Testis (tissue), 3 donors: Measurements from ENCODE around the gene TFF3. TPM values are rescaled to one million over a fixed set of nuclear protein-coding genes. Genes with fewer than 3 reads are reported as not detected.

Source experiments
- DNase-seq: peaks from one replicate; pipeline ENCODE4 v3.0.0-alpha.2; 2019
- H3K27ac ChIP-seq, 2 donors: fragments of 200-600 bp; sonication (generic); one replicate each; pipeline ENCODE4 v1.5.1; 2019
- H3K27me3 ChIP-seq: fragments of 200-600 bp; sonication (generic); one replicate; pipeline ENCODE4 v1.5.1; 2019
- H3K36me3 ChIP-seq: fragments of 200-600 bp; sonication (generic); one replicate; pipeline ENCODE4 v1.5.1; 2017; ENCODE audit warnings: low read depth; ENCODE audit errors: missing control alignments
- H3K4me1 ChIP-seq: fragments of 200-600 bp; sonication (generic); one replicate; pipeline ENCODE4 v1.5.1; 2019
- H3K4me3 ChIP-seq, 2 donors: fragments of 200-600 bp; sonication (generic); one replicate each; pipeline ENCODE4 v1.5.1; 2017 to 2019
- H3K9me3 ChIP-seq: fragments of 200-600 bp; sonication (generic); one replicate; pipeline ENCODE4 v1.5.1; 2017
- POLR2A ChIP-seq: fragments of 450-650 bp; IDR thresholded peaks from one replicate; pipeline ENCODE4 v1.6.1; 2017; ENCODE audit warnings: antibody characterized with exemption, mild to moderate bottlenecking, moderate library complexity
- WGBS, 2 donors: methylation state at CpG; one replicate each; pipeline ENCODE4 v1.1.5; 2018; 5-methylcytosine and 5-hydroxymethylcytosine counted together
- intact Hi-C: fragments of 100-400 bp; cut with DNase I; formaldehyde crosslinking; loops from one replicate; pipeline ENCODE4 v1.15.1; 2023; ENCODE audit warnings: low total_unique reads
- polyA plus RNA-seq: library from polyadenylated mRNA; stranded (reverse); fragments of 350-450 nt; fragmentation: Illumina TruSeq; extraction: RNeasy Lipid Tissue Mini Kit (QIAGEN cat#74804); gene quantifications from one replicate; pipeline ENCODE4 v1.2.3, GENCODE V29; 2014; ENCODE audit warnings: low read depth, low replicate concordance; ENCODE audit not compliant: insufficient read depth
- total RNA-seq, 2 donors: library from RNA; depleted of rRNA; stranded (reverse); fragments of >200 nt; gene quantifications; one replicate each; pipeline ENCODE4 v1.2.3, GENCODE V29; 2016
- TF ChIP-seq, protein P1 (sequence below), 3 experiments: fragments of 450-650 bp in 2 of 3; fragments of 200-600 bp in 1 of 3; sonication (generic) in 1 of 3; IDR thresholded peaks; one replicate each; pipeline ENCODE4 v1.5.1; 2016 to 2019; ENCODE audit warnings: antibody characterized with exemption in 3 of 3, mild to moderate bottlenecking in 2 of 3, moderate library complexity in 1 of 3

Gene TFF3
- total and polyA plus RNA-seq, 3 donors from 2014 or later: 3.9 to 12.9 (median 11.5) TPM

DNA sequence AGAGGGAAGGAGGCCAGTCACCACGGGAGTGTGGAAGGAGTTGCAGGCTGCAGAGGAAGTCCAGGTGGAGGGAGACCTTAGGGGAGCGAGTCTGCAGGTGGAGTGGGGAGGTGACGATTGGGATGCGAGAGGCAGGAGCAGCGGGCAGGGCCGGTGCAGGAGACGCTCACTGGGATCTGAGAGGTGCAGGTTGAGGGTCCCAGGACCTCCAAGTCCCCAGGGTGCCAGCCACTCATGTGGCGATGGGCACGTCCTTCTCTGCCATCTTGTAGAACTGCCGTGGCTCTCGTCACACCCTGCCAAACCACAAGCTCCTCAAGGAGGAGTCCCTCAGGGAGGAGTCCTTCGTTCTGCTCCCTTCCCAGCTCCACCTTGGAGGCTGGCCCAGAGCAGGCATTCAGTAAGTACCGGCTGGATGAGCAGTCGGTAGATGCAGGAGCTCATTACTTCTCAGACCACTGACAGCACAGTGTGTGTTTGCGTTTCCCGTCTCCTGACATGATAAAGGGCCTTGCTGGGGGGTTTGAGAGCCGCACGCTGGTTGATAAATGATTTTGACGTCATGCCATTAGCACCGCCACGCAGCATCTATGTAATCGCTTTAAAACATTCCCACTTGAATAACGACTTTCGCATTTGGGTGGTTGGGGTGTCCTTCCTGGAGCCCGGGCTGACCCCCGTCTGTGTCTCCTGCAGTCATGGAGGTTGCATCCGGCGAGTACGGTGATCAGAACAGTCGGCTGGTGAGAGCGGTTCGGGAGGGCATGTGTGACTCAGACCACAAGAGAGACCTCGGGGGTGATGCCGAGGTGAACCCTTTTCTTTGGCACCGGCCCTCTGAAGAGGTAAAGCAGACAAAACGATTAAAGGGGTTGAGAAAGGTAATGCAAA is 27.8 kb downstream of the TFF3 start:
- H3K27ac ChIP-seq: no peak overlapping the region
- no peak overlapping the region for H3K4me3 ChIP-seq
- intact Hi-C loops: no loop called here
- H3K4me1 ChIP-seq: no peaks in the 10 kb centered on the region
- no peaks in the 10 kb centered on the region for H3K9me3 ChIP-seq
- no peaks in the 10 kb centered on the region for H3K27me3 ChIP-seq
- TF ChIP-seq, protein P1, sequence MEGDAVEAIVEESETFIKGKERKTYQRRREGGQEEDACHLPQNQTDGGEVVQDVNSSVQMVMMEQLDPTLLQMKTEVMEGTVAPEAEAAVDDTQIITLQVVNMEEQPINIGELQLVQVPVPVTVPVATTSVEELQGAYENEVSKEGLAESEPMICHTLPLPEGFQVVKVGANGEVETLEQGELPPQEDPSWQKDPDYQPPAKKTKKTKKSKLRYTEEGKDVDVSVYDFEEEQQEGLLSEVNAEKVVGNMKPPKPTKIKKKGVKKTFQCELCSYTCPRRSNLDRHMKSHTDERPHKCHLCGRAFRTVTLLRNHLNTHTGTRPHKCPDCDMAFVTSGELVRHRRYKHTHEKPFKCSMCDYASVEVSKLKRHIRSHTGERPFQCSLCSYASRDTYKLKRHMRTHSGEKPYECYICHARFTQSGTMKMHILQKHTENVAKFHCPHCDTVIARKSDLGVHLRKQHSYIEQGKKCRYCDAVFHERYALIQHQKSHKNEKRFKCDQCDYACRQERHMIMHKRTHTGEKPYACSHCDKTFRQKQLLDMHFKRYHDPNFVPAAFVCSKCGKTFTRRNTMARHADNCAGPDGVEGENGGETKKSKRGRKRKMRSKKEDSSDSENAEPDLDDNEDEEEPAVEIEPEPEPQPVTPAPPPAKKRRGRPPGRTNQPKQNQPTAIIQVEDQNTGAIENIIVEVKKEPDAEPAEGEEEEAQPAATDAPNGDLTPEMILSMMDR (IDR thresholded peaks at IDR 0.05): no peak
- no peak for TF ChIP-seq POLR2A
- DNase-seq: no peak
- 85 to 89% methylated on average over 34 to 36 of the region's 36 CpGs for WGBS, 2 donors
- no peaks in the 10 kb centered on the region for H3K36me3 ChIP-seq

DNA sequence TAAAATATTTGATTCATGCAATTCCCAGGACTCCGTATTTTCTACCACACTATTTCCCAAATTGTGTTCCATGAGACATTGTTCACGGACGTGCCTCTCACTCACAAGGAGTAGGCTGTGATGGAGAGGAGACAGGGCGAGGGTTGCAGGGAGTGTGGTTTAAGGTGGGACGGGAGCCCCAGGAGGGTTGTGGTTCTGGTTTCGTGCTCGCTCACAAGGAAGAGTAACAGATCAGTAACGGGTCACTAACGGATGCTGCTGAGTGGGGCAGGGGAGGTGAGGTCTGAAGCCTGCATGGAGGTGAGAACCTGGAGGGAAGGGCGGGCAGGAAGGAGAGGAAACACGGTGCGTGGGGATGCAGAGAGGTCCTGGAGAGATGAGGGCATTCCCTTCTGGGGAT is 28.8 kb downstream of the TFF3 start:
- no peaks in the 10 kb centered on the region for H3K27me3 ChIP-seq
- no peaks in the 10 kb centered on the region for H3K9me3 ChIP-seq
- no peak for DNase-seq
- no peak for TF ChIP-seq POLR2A
- TF ChIP-seq, protein P1 (IDR thresholded peaks at IDR 0.05): no peak
- H3K4me3 ChIP-seq: no peak overlapping the region
- H3K36me3 ChIP-seq: no peaks in the 10 kb centered on the region
- no peaks in the 10 kb centered on the region for H3K4me1 ChIP-seq
- 89 to 90% methylated on average over 12 of the region's 12 CpGs for WGBS, 2 donors
- no peak overlapping the region for H3K27ac ChIP-seq
- intact Hi-C loops: no loop called here

DNA sequence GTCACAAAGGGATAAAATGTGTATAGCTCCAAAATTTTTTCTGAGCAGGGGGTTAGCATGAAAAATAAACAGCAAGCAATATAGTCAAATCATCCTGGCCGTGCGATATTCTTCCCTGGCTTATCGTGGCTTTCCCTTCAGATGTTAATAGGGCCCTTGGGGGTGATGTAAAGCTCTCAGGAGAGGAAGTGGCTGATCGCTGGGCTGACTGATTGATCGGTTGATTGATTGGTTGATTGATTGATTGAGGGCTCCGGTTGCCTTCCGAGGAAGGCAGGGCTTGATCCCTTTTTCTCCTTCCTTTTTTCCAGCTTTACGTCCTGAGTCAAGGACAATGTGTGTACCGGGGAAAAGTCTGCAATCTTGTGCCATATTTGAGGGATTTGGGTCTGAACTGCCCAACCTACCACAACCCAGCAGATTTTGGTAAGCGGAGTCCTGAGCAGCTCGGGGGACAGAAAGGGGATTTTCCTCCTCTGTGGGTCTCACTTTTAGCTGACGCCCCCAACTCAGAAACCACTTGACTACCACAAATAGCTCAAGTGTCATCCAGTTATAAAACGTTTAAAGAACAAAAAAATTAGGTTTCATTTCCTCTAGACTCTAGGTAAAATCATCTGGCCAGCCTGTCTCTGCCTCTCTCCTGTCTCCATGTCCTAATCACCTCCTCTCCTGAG is 29.5 kb downstream of the TFF3 start:
- TF ChIP-seq POLR2A: no peak
- TF ChIP-seq, protein P1 (IDR thresholded peaks at IDR 0.05): no peak
- Histone ChIP-seq H3K27ac (no peak overlapping the region), H3K36me3 (no peaks in the 10 kb centered on the region), H3K27me3 (no peaks in the 10 kb centered on the region), H3K4me3 (no peak overlapping the region), H3K4me1 (no peaks in the 10 kb centered on the region), H3K9me3 (no peaks in the 10 kb centered on the region)
- intact Hi-C loops: no loop called here
- WGBS, 2 donors: 92 to 94% methylated on average over 13 of the region's 13 CpGs
- no peak for DNase-seq

DNA sequence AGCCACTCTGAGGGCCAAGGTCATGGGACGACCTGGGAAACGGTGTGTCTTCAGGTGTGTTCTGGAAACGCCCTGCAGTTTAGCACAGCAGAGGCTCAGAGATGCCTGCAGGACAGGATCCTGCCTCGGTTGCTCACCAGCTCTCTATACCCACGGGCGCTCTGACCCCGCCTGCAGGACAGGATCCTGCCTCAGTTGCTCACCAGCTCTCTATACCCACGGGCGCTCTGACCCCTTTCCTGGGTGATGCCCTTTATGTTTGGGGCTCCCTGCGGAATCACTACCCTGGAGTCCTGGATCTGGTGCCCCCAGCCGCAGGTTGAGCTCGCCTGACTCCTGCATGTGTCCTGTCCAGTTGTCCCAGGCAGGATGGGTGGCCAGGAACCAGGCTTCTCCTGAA is 32.5 kb downstream of the TFF3 start:
- no peak overlapping the region for H3K4me3 ChIP-seq
- H3K4me1 ChIP-seq: no peaks in the 10 kb centered on the region
- no peaks in the 10 kb centered on the region for H3K9me3 ChIP-seq
- no peaks in the 10 kb centered on the region for H3K27me3 ChIP-seq
- TF ChIP-seq, protein P1 (IDR thresholded peaks at IDR 0.05): no peak
- TF ChIP-seq POLR2A: no peak
- no peak overlapping the region for H3K27ac ChIP-seq
- intact Hi-C loops: no loop called here
- H3K36me3 ChIP-seq: no peaks in the 10 kb centered on the region
- no peak for DNase-seq
- WGBS, 2 donors: 91 to 92% methylated on average over 12 of the region's 12 CpGs
